ENCODE data around the gene FNDC3B. TPM values are rescaled to one million over a fixed set of nuclear protein-coding genes. Genes with fewer than 3 reads are reported as not detected.
"Not testable (repeated sequence)": the region's sequence is repeated elsewhere in the genome, so short reads cannot be mapped to it uniquely, and the experiment has no call there.

FNDC3B gene
- total and polyA plus RNA-seq, 12 donors: 9.7 to 118 (median 85.0) TPM

DNA sequence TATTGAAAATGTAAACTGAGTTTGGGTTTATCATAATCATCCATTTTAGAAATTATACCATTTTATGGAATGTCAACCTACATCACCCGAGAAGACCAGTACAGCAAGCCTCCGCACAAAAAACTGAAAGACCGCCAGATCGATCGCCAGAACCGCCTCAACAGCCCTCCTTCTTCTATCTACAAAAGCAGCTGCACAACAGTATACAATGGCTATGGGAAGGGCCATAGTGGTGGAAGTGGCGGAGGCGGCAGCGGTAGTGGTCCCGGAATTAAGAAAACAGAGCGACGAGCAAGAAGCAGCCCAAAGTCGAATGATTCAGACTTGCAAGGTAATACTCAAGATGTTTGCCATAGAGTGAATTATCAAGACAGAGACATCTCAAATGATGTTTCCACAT is 211.8 kb downstream of the FNDC3B start:
- H3K27ac ChIP-seq: no peak overlapping the region
- TF ChIP-seq, protein P1, sequence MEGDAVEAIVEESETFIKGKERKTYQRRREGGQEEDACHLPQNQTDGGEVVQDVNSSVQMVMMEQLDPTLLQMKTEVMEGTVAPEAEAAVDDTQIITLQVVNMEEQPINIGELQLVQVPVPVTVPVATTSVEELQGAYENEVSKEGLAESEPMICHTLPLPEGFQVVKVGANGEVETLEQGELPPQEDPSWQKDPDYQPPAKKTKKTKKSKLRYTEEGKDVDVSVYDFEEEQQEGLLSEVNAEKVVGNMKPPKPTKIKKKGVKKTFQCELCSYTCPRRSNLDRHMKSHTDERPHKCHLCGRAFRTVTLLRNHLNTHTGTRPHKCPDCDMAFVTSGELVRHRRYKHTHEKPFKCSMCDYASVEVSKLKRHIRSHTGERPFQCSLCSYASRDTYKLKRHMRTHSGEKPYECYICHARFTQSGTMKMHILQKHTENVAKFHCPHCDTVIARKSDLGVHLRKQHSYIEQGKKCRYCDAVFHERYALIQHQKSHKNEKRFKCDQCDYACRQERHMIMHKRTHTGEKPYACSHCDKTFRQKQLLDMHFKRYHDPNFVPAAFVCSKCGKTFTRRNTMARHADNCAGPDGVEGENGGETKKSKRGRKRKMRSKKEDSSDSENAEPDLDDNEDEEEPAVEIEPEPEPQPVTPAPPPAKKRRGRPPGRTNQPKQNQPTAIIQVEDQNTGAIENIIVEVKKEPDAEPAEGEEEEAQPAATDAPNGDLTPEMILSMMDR (IDR thresholded peaks at IDR 0.05): no peak
- WGBS, 2 donors: 98 to 99% methylated on average over 13 of the region's 13 CpGs
- intact Hi-C loops (cut with DNase I): no loop called here
- peaks cover 2 to 43% (median 35%) of the 10 kb centered on the region in 9 donors for H3K4me1 ChIP-seq
- H3K4me3 ChIP-seq: no peak overlapping the region
- peaks cover 0 to 60% (median 4%) of the 10 kb centered on the region in 9 donors for H3K36me3 ChIP-seq
- H3K27me3 ChIP-seq: no peaks in the 10 kb centered on the region
- DNase-seq (no peak), ATAC-seq (no peak)
- H3K9me3 ChIP-seq: no peaks in the 10 kb centered on the region

DNA sequence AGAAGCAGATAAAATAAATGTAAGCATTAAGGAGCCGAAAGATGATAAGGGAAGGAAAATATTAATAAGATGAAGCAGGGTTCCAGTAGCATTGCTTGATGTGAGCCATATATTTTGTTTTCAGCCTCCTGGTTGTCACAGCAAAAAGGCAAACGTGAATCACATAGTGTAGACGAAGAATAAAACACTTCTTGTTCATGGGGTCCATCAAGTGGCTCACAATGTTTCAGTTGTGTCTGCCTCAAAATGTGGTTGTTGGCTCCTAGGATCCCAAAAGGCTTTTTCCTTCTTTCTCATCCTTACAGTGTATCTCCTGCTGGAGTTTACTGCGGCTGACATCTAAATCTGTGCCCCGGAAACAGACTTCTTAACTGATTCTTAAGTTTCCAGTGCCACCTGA is 213.8 kb downstream of the FNDC3B start:
- Histone ChIP-seq H3K9me3 (no peaks in the 10 kb centered on the region), H3K4me3 (no peak overlapping the region), H3K4me1 (peaks cover 4 to 51% (median 44%) of the 10 kb centered on the region in 9 donors), H3K27me3 (no peaks in the 10 kb centered on the region), H3K27ac (no peak overlapping the region), H3K36me3 (peaks cover 0 to 51% (median 4%) of the 10 kb centered on the region in 9 donors)
- ATAC-seq (no peak), DNase-seq (no peak)
- intact Hi-C loops (cut with DNase I): no loop called here
- 87 to 90% methylated on average over 5 of the region's 5 CpGs for WGBS, 2 donors
- TF ChIP-seq, protein P1 (IDR thresholded peaks at IDR 0.05): no peak

DNA sequence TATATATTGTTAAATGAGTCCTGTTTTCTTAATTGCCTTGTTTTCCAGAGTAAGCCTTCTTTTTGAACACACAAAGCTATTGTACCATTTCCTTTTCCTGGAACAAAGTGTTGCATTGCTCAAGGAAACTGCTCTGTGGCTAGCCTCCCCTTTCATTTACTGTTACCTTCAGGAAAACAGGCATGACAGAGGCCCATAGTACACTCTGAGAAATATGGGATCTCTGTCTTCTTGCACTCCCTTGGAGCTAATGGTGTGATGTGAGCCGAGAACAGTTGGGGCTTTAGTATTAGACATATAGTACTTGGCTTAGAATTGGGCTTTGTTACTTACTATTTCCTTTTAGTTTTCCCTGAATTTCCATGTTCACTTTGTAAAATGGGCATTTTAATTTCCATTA is 215.2 kb downstream of the FNDC3B start:
- intact Hi-C loops (cut with DNase I): no loop called here

DNA sequence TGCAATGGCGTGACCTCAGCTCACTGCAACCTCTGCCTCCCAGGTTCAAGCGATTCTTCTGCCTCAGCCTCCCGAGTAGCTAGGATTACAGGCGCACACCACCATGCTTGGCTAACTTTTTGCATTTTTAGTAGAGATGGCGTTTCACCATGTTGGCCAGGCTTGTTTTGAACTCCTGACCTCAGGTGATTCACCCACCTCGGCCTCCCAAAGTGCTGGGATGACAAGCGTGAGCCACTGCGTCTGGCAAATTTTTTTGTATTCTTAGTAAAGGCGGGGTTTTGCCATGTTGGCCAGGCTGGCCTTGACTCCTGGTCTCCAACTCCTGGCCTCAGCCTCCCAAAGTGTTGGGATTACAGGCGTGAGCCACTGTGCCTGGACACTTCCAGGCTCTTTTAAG is 215.9 kb downstream of the FNDC3B start:
- DNase-seq; intact Hi-C loops (cut with DNase I); H3K9me3 ChIP-seq; H3K4me3 ChIP-seq; ATAC-seq; H3K27me3 ChIP-seq: not testable (repeated sequence)
- peaks cover 0 to 55% (median 4%) of the 10 kb centered on the region in 9 donors for H3K36me3 ChIP-seq
- 91 to 94% methylated on average over 10 of the region's 10 CpGs for WGBS, 2 donors
- peak overlapping the region; percentile 33 to 81 (median 66) for H3K27ac ChIP-seq
- peaks cover 17 to 64% (median 55%) of the 10 kb centered on the region in 9 donors for H3K4me1 ChIP-seq

More for the DNA sequence above, 215.2 kb downstream of the FNDC3B start:
- ATAC-seq: peak in 1 of 8 donors; percentile 31
- H3K9me3 ChIP-seq: no peaks in the 10 kb centered on the region
- H3K36me3 ChIP-seq: peaks cover 0 to 52% (median 4%) of the 10 kb centered on the region in 9 donors
- peak overlapping the region in 8 of 10 donors; percentile 33 to 81 (median 68) for H3K27ac ChIP-seq
- H3K4me3 ChIP-seq: no peak overlapping the region
- DNase-seq: no peak
- 86 to 90% methylated on average over 1 of the region's 1 CpG for WGBS, 2 donors
- peaks cover 10 to 64% (median 49%) of the 10 kb centered on the region in 9 donors for H3K4me1 ChIP-seq
- H3K27me3 ChIP-seq: no peaks in the 10 kb centered on the region
- TF ChIP-seq, protein P1 (IDR thresholded peaks at IDR 0.05): no peak

DNA sequence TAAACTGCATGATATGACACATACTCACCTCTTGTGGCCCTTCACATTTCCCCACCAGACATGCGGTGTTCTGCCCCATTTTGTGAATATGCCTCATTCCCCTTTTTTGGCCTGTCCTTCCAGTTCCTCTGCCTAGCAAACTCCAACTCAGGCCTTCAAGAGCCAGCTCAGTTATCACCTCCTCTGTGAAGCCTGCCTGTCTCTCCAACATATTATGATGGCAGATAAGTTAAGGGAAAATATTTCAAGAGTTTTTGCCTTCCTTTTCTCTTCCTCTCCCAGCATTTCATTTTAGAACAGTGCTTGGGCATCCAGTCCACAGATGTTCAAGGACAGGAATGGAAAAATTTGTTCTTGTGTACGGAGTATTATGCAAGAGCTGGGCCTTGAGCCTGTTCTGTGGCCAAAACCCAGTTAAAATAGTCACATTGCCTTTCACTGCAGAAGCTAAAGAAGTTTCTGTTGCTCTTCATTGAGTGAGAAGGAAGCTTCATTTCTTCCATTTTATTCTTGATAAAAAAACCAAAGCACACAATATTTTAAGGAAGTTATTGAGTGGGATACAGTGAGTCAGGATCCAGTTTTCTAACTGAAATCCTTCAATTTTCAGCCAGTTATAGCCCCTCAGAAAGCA is 216.8 kb downstream of the FNDC3B start:
- TF ChIP-seq, protein P1 (IDR thresholded peaks at IDR 0.05): no peak
- H3K27ac ChIP-seq: peak overlapping the region; percentile 33 to 81 (median 66)
- DNase-seq (peak in 1 of 2 donors; percentile 31), ATAC-seq (peak; percentile 52 to 88 (median 70))
- peaks cover 22 to 69% (median 63%) of the 10 kb centered on the region in 9 donors for H3K4me1 ChIP-seq
- no peak overlapping the region for H3K4me3 ChIP-seq
- H3K36me3 ChIP-seq: peaks cover 0 to 52% (median 4%) of the 10 kb centered on the region in 9 donors
- WGBS, 2 donors: 61% methylated on average over 2 of the region's 2 CpGs
- H3K9me3 ChIP-seq: no peaks in the 10 kb centered on the region
- H3K27me3 ChIP-seq: no peaks in the 10 kb centered on the region
- intact Hi-C loops (cut with DNase I): no loop called here

Data from heart right ventricle (tissue), 16 donors.